ENCODE data around the gene SLC16A12. TPM values are rescaled to one million over a fixed set of nuclear protein-coding genes. Genes with fewer than 3 reads are reported as not detected.
A peak's percentile ranks its signal among the peaks of the same experiment; 100 is the strongest.

Gene SLC16A12
- total and polyA plus RNA-seq, 10 donors: 0.02 to 0.19 (median 0.12) TPM; not detected in 5

DNA sequence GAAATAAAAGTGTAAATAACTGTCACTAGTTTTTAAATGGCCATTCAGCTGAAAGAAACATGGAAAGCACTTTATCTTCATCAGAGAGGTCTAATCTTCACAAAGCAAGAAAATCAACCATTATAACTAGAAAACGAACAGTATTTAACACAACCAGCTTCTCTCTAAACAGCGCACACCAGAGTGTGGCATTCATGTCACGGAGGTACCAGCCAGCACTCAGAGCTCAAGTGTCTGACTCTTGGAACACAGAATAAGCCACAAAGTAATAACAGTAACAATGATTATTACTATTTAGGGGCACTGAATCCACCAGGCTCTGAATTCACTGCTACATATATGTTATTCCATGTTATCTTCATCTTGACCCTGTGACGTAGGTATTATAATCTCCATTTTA is 60.9 kb downstream of the SLC16A12 start:
- H3K36me3 ChIP-seq: no peaks in the 10 kb centered on the region
- intact Hi-C loops (cut with DNase I; ENCODE audit: low total_unique reads): no loop called here
- TF ChIP-seq, protein P1, sequence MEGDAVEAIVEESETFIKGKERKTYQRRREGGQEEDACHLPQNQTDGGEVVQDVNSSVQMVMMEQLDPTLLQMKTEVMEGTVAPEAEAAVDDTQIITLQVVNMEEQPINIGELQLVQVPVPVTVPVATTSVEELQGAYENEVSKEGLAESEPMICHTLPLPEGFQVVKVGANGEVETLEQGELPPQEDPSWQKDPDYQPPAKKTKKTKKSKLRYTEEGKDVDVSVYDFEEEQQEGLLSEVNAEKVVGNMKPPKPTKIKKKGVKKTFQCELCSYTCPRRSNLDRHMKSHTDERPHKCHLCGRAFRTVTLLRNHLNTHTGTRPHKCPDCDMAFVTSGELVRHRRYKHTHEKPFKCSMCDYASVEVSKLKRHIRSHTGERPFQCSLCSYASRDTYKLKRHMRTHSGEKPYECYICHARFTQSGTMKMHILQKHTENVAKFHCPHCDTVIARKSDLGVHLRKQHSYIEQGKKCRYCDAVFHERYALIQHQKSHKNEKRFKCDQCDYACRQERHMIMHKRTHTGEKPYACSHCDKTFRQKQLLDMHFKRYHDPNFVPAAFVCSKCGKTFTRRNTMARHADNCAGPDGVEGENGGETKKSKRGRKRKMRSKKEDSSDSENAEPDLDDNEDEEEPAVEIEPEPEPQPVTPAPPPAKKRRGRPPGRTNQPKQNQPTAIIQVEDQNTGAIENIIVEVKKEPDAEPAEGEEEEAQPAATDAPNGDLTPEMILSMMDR (IDR thresholded peaks at IDR 0.05 in 8 of 11, conservative IDR thresholded peaks at IDR 0.05 in 3 of 11): no peak
- TF ChIP-seq POLR2AphosphoS5 (IDR thresholded peaks at IDR 0.05) (no peak), POLR2A (IDR thresholded peaks at IDR 0.05) (no peak)
- no peak overlapping the region for H3K4me3 ChIP-seq
- H3K4me1 ChIP-seq: peaks cover 0 to 13% (median 3%) of the 10 kb centered on the region in 6 donors
- 87 to 96% (median 92%) methylated on average over 4 of the region's 4 CpGs for WGBS, 5 donors
- no peaks in the 10 kb centered on the region for H3K27me3 ChIP-seq (replicated peaks in 1 of 7)
- H3K9me3 ChIP-seq: no peaks in the 10 kb centered on the region
- peak overlapping the region in 3 of 8 donors; percentile 34 to 41 (median 41) for H3K27ac ChIP-seq
- DNase-seq: no peak

DNA sequence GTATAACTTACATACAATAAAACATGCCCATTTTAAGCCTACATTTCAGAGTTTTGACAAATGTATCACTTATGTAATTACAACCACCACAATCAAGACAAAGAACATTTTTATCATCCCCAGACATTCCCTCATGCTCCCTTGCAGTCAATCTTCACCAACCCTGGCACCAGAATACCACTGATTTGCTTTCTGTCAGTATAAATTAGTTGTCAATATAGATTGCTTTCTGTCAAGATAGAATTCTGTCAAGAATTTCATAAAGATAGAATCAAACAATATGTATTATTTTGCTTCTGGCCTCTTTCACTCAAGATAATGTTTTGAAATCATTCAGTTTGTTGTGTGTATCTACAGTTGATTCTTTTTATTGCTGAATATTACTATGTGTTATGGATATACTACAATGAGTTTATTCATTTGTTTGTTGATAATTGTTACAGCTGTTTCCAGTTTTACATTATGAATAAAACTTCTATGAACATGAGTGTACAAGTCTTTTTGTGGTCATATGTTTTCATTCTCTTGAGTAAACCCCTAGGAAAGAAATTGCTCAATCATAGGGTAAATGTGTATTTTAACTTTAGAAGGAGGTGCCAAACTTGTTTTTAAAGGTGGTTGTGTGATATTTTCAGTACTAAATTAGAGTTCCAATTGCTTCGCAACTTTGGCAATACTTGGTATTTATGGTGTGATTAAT is 64.1 kb downstream of the SLC16A12 start:
- Histone ChIP-seq H3K4me3 (no peak overlapping the region), H3K27ac (no peak overlapping the region), H3K36me3 (no peaks in the 10 kb centered on the region), H3K9me3 (no peaks in the 10 kb centered on the region), H3K27me3 (replicated peaks in 1 of 7) (no peaks in the 10 kb centered on the region), H3K4me1 (peaks cover 0 to 3% (median 0%) of the 10 kb centered on the region in 6 donors)
- no peak for DNase-seq
- TF ChIP-seq POLR2AphosphoS5 (IDR thresholded peaks at IDR 0.05): no peak
- no peak for TF ChIP-seq POLR2A (IDR thresholded peaks at IDR 0.05)
- TF ChIP-seq, protein P1 (IDR thresholded peaks at IDR 0.05 in 8 of 11, conservative IDR thresholded peaks at IDR 0.05 in 3 of 11): no peak
- intact Hi-C loops (cut with DNase I; ENCODE audit: low total_unique reads): no loop called here
- WGBS, 5 donors: 89 to 97% (median 92%) methylated on average over 1 of the region's 1 CpG

DNA sequence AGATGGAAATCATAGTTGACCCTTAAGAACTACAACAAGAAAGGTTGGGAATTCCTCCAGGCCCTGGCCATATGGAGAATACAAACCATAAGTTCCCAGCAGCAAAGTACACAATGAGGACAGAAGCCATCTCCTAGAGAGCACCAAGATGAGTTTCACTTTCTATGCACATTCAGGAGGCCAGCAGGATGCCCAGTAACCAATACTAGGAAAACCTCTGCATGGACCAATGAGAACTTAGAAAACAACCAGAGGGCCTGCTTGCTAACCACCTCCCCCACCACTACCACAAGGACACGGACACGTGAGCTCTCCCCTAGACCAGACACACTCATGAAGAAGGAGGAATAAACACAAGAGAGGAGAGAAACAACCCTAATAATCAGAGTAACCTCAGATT is 64.8 kb downstream of the SLC16A12 start:
- no peak for DNase-seq
- intact Hi-C loops (cut with DNase I; ENCODE audit: low total_unique reads): no loop called here
- no peak overlapping the region for H3K4me3 ChIP-seq
- H3K27ac ChIP-seq: no peak overlapping the region
- no peaks in the 10 kb centered on the region for H3K9me3 ChIP-seq
- no peaks in the 10 kb centered on the region for H3K27me3 ChIP-seq (replicated peaks in 1 of 7)
- no peak for TF ChIP-seq POLR2AphosphoS5 (IDR thresholded peaks at IDR 0.05)
- no peaks in the 10 kb centered on the region for H3K36me3 ChIP-seq
- H3K4me1 ChIP-seq: peaks cover 0 to 3% (median 0%) of the 10 kb centered on the region in 6 donors
- WGBS, 5 donors: 66 to 75% (median 70%) methylated on average over 2 of the region's 2 CpGs

DNA sequence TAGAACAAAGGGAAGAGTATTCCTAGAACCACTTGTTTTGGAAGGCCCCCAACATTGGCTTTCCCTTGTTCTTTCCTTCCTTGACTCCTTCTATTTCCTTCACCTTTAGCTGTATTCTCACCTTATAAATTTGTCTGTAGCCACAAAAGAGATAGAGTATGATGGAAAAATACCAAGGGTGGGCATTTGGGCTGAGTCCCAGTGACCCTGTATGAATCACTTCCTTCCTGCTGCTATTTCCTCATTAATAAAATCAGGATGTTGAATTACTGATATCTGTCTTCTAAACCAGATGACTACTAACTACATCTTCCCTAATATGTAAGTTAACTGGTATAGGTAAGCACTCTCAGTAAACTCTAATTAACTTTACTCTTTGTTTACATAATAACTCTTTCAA is 65.9 kb downstream of the SLC16A12 start:
- H3K9me3 ChIP-seq: no peaks in the 10 kb centered on the region
- H3K27me3 ChIP-seq (replicated peaks in 1 of 7): no peaks in the 10 kb centered on the region
- TF ChIP-seq POLR2A (IDR thresholded peaks at IDR 0.05): no peak
- H3K4me3 ChIP-seq: no peak overlapping the region
- H3K36me3 ChIP-seq: no peaks in the 10 kb centered on the region
- intact Hi-C loops (cut with DNase I; ENCODE audit: low total_unique reads): no loop called here
- no peak overlapping the region for H3K27ac ChIP-seq
- H3K4me1 ChIP-seq: peaks cover 0 to 3% (median 0%) of the 10 kb centered on the region in 6 donors
- no peak for DNase-seq

DNA sequence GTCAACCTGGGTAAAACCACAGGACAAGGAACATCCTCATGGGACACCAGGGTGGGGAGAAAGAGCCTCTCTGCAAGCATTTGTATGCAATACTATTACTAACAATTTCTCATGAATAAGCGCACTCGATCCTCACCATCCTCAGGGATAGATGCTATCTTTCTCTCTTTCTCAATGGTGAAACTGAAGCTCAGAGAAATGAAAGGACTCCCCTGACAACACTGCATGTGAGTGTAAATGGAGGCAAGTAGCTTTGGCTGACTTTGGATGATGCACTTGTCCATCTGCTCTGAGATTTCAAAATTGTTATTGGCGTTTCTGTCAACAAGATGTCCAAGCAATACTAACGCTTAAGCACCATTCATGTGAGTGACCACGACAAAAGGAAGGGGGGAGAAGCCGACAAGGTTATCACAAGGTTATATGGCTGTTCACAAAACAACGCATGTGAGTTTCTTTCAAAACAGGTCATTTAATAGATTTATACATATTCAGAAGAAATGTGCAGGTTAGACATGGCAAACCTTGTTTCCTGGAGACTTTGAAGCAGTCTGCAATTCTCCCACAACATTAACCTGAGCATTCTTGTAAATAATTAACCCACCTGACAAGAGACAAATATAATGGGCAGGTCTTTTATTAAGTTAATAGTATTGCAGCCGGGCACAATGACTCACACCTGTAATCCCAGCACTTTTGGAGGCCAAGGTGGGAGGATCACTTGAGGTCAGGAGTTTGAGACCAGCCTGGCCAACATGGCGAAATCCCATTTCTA is 67.0 kb downstream of the SLC16A12 start:
- Histone ChIP-seq H3K36me3 (no peaks in the 10 kb centered on the region), H3K4me1 (peaks cover 0 to 3% (median 0%) of the 10 kb centered on the region in 6 donors), H3K9me3 (no peaks in the 10 kb centered on the region), H3K27ac (no peak overlapping the region), H3K4me3 (no peak overlapping the region), H3K27me3 (replicated peaks in 1 of 7) (no peaks in the 10 kb centered on the region)
- no peak for DNase-seq
- intact Hi-C loops (cut with DNase I; ENCODE audit: low total_unique reads): no loop called here
- 88 to 93% (median 90%) methylated on average over 9 of the region's 9 CpGs for WGBS, 5 donors
- TF ChIP-seq POLR2A (IDR thresholded peaks at IDR 0.05) (no peak), POLR2AphosphoS5 (IDR thresholded peaks at IDR 0.05) (no peak)
- TF ChIP-seq, protein P1 (IDR thresholded peaks at IDR 0.05 in 8 of 11, conservative IDR thresholded peaks at IDR 0.05 in 3 of 11): no peak

Measured in spleen (tissue), 11 donors.